ENCODE data around the gene SNX24. TPM values are rescaled to one million over a fixed set of nuclear protein-coding genes. Genes with fewer than 3 reads are reported as not detected.
"Not testable (repeated sequence)": the region's sequence is repeated elsewhere in the genome, so short reads cannot be mapped to it uniquely, and the experiment has no call there.

Gene SNX24
- total RNA-seq, 1 donor from 2014 or later, result 1.2 TPM

- Mint-ChIP-seq H3K4me1 (ENCODE audit: low read depth) (peaks cover 13% of the 10 kb centered on the region), H3K36me3 (ENCODE audit: low read depth) (no peaks in the 10 kb centered on the region), H3K9me3 (no peaks in the 10 kb centered on the region), H3K4me3 (peak overlapping the region; percentile 62), H3K27ac (no peak overlapping the region), H3K27me3 (ENCODE audit: insufficient read depth) (peaks cover 18% of the 10 kb centered on the region)
- DNase-seq (ENCODE audit: low spot score), result no peak
- intact Hi-C loops (cut with micrococcal nuclease), result loop anchor here (10.0 kb wide), 1 partner anchor 141 kb away; no protein-coding TSS in a partner anchor
Observed at GRCh38 chr5:122846051-122846550, 688 bp downstream of the SNX24 start.

GRCh38 chr5:122847687-122848081, 2.3 kb downstream of the SNX24 start:
- Mint-ChIP-seq H3K4me1 (ENCODE audit: low read depth) (peaks cover 13% of the 10 kb centered on the region), H3K36me3 (ENCODE audit: low read depth) (no peaks in the 10 kb centered on the region), H3K4me3 (no peak overlapping the region)

GRCh38 chr5:122849771-122850170, 4.4 kb downstream of the SNX24 start:
- Mint-ChIP-seq H3K36me3 (ENCODE audit: low read depth) (no peaks in the 10 kb centered on the region), H3K27me3 (ENCODE audit: insufficient read depth) (peaks cover 12% of the 10 kb centered on the region), H3K4me3 (no peak overlapping the region), H3K27ac (no peak overlapping the region), H3K9me3 (no peaks in the 10 kb centered on the region), H3K4me1 (ENCODE audit: low read depth) (peaks cover 3% of the 10 kb centered on the region)
- intact Hi-C loops (cut with micrococcal nuclease), result loop anchor here (10.0 kb wide), 1 partner anchor 145 kb away; no protein-coding TSS in a partner anchor
- DNase-seq (ENCODE audit: low spot score), result no peak

More at GRCh38 chr5:122847687-122848081, 2.3 kb downstream of the SNX24 start:
- DNase-seq (ENCODE audit: low spot score), result no peak
- H3K9me3 Mint-ChIP-seq, result no peaks in the 10 kb centered on the region
- peaks cover 12% of the 10 kb centered on the region for H3K27me3 Mint-ChIP-seq (ENCODE audit: insufficient read depth)
- no peak overlapping the region for H3K27ac Mint-ChIP-seq
- intact Hi-C loops (cut with micrococcal nuclease), result loop anchor here (10.0 kb wide), 1 partner anchor 143 kb away; no protein-coding TSS in a partner anchor

- H3K36me3 Mint-ChIP-seq (ENCODE audit: low read depth); H3K27ac Mint-ChIP-seq; H3K4me3 Mint-ChIP-seq; H3K27me3 Mint-ChIP-seq (ENCODE audit: insufficient read depth); H3K4me1 Mint-ChIP-seq (ENCODE audit: low read depth); DNase-seq (ENCODE audit: low spot score); H3K9me3 Mint-ChIP-seq; intact Hi-C loops (cut with micrococcal nuclease): not testable (repeated sequence)
Observed at GRCh38 chr5:122857538-122857937, 12.1 kb downstream of the SNX24 start.

GRCh38 chr5:122858451-122858850, 13.0 kb downstream of the SNX24 start:
- H3K9me3 Mint-ChIP-seq, result no peaks in the 10 kb centered on the region
- H3K27ac Mint-ChIP-seq, result no peak overlapping the region
- H3K4me1 Mint-ChIP-seq (ENCODE audit: low read depth), result no peaks in the 10 kb centered on the region
- no peak for DNase-seq (ENCODE audit: low spot score)
- intact Hi-C loops (cut with micrococcal nuclease), result no loop called here
- H3K27me3 Mint-ChIP-seq (ENCODE audit: insufficient read depth), result no peaks in the 10 kb centered on the region
- no peak overlapping the region for H3K4me3 Mint-ChIP-seq
- H3K36me3 Mint-ChIP-seq (ENCODE audit: low read depth), result no peaks in the 10 kb centered on the region

GRCh38 chr5:122863240-122863639, 17.8 kb downstream of the SNX24 start:
- H3K27ac Mint-ChIP-seq, result no peak overlapping the region
- no peaks in the 10 kb centered on the region for H3K9me3 Mint-ChIP-seq
- intact Hi-C loops (cut with micrococcal nuclease), result no loop called here
- H3K4me3 Mint-ChIP-seq, result no peak overlapping the region
- no peak for DNase-seq (ENCODE audit: low spot score)
- no peaks in the 10 kb centered on the region for H3K36me3 Mint-ChIP-seq (ENCODE audit: low read depth)
- no peaks in the 10 kb centered on the region for H3K27me3 Mint-ChIP-seq (ENCODE audit: insufficient read depth)
- H3K4me1 Mint-ChIP-seq (ENCODE audit: low read depth), result no peaks in the 10 kb centered on the region

- intact Hi-C loops (cut with micrococcal nuclease), result no loop called here
- Mint-ChIP-seq H3K4me3 (no peak overlapping the region), H3K9me3 (no peaks in the 10 kb centered on the region), H3K27me3 (ENCODE audit: insufficient read depth) (no peaks in the 10 kb centered on the region), H3K36me3 (ENCODE audit: low read depth) (no peaks in the 10 kb centered on the region), H3K4me1 (ENCODE audit: low read depth) (no peaks in the 10 kb centered on the region), H3K27ac (no peak overlapping the region)
- no peak for DNase-seq (ENCODE audit: low spot score)
Observed at GRCh38 chr5:122863721-122864120, 18.3 kb downstream of the SNX24 start.

GRCh38 chr5:122864400-122864799, 19.0 kb downstream of the SNX24 start:
- H3K4me3 Mint-ChIP-seq, result no peak overlapping the region
- H3K9me3 Mint-ChIP-seq, result no peaks in the 10 kb centered on the region
- no peak for DNase-seq (ENCODE audit: low spot score)
- no peak overlapping the region for H3K27ac Mint-ChIP-seq
- H3K27me3 Mint-ChIP-seq (ENCODE audit: insufficient read depth), result no peaks in the 10 kb centered on the region
- intact Hi-C loops (cut with micrococcal nuclease), result no loop called here
- H3K36me3 Mint-ChIP-seq (ENCODE audit: low read depth), result no peaks in the 10 kb centered on the region
- H3K4me1 Mint-ChIP-seq (ENCODE audit: low read depth), result no peaks in the 10 kb centered on the region

GRCh38 chr5:122864842-122865241, 19.4 kb downstream of the SNX24 start:
- Mint-ChIP-seq H3K9me3 (no peaks in the 10 kb centered on the region), H3K27ac (no peak overlapping the region), H3K4me1 (ENCODE audit: low read depth) (no peaks in the 10 kb centered on the region), H3K36me3 (ENCODE audit: low read depth) (no peaks in the 10 kb centered on the region), H3K4me3 (no peak overlapping the region), H3K27me3 (ENCODE audit: insufficient read depth) (no peaks in the 10 kb centered on the region)
- no peak for DNase-seq (ENCODE audit: low spot score)
- intact Hi-C loops (cut with micrococcal nuclease), result no loop called here

GRCh38 chr5:122870219-122870856, 24.9 kb downstream of the SNX24 start:
- H3K4me1 Mint-ChIP-seq (ENCODE audit: low read depth), result no peaks in the 10 kb centered on the region
- no peaks in the 10 kb centered on the region for H3K9me3 Mint-ChIP-seq
- H3K4me3 Mint-ChIP-seq, result no peak overlapping the region
- no peak for DNase-seq (ENCODE audit: low spot score)
- no peak overlapping the region for H3K27ac Mint-ChIP-seq
- peaks cover 2% of the 10 kb centered on the region for H3K27me3 Mint-ChIP-seq (ENCODE audit: insufficient read depth)
- intact Hi-C loops (cut with micrococcal nuclease), result no loop called here
- no peaks in the 10 kb centered on the region for H3K36me3 Mint-ChIP-seq (ENCODE audit: low read depth)

GRCh38 chr5:122871661-122872060, 26.2 kb downstream of the SNX24 start:
- no peaks in the 10 kb centered on the region for H3K36me3 Mint-ChIP-seq (ENCODE audit: low read depth)
- H3K4me1 Mint-ChIP-seq (ENCODE audit: low read depth), result peaks cover 3% of the 10 kb centered on the region
- DNase-seq (ENCODE audit: low spot score), result no peak
- H3K4me3 Mint-ChIP-seq, result no peak overlapping the region
- no peak overlapping the region for H3K27ac Mint-ChIP-seq
- H3K9me3 Mint-ChIP-seq, result peaks cover 2% of the 10 kb centered on the region
- intact Hi-C loops (cut with micrococcal nuclease), result no loop called here
- peaks cover 2% of the 10 kb centered on the region for H3K27me3 Mint-ChIP-seq (ENCODE audit: insufficient read depth)

GRCh38 chr5:122874179-122874875, 28.9 kb downstream of the SNX24 start:
- intact Hi-C loops (cut with micrococcal nuclease), result no loop called here
- peaks cover 4% of the 10 kb centered on the region for H3K9me3 Mint-ChIP-seq
- no peak overlapping the region for H3K27ac Mint-ChIP-seq
- H3K36me3 Mint-ChIP-seq (ENCODE audit: low read depth), result no peaks in the 10 kb centered on the region
- DNase-seq (ENCODE audit: low spot score), result no peak
- peaks cover 2% of the 10 kb centered on the region for H3K27me3 Mint-ChIP-seq (ENCODE audit: insufficient read depth)
- H3K4me3 Mint-ChIP-seq, result no peak overlapping the region
- H3K4me1 Mint-ChIP-seq (ENCODE audit: low read depth), result peaks cover 13% of the 10 kb centered on the region

- no peak overlapping the region for H3K4me3 Mint-ChIP-seq
- H3K27me3 Mint-ChIP-seq (ENCODE audit: insufficient read depth), result peaks cover 2% of the 10 kb centered on the region
- H3K4me1 Mint-ChIP-seq (ENCODE audit: low read depth), result peaks cover 13% of the 10 kb centered on the region
- no peak overlapping the region for H3K27ac Mint-ChIP-seq
- DNase-seq (ENCODE audit: low spot score), result no peak
- peaks cover 4% of the 10 kb centered on the region for H3K9me3 Mint-ChIP-seq
- H3K36me3 Mint-ChIP-seq (ENCODE audit: low read depth), result no peaks in the 10 kb centered on the region
- intact Hi-C loops (cut with micrococcal nuclease), result no loop called here
Observed at GRCh38 chr5:122877518-122877917, 32.1 kb downstream of the SNX24 start.
